Endometrium (tissue), 2 donors: Measurements from ENCODE around the gene TMEM170A.
"Not testable (repeated sequence)": the region's sequence is repeated elsewhere in the genome, so short reads cannot be mapped to it uniquely, and the experiment has no call there.

Experiments
- FAIRE-seq: peaks from 2 replicates; lab custom pipeline; 2012; peaks lifted over from hg19 to GRCh38; lab: Jason Lieb, UNC
- donor health status: control.
- donor health status: control.

Gene TMEM170A

GRCh38 chr16:75452464-75453190, 11.9 kb downstream of the TMEM170A start:
- FAIRE-seq, result no peak

GRCh38 chr16:75446416-75446815, 18.1 kb downstream of the TMEM170A start:
- FAIRE-seq, result no peak

- FAIRE-seq, result no peak
Observed at GRCh38 chr16:75445298-75445697, 19.2 kb downstream of the TMEM170A start.

- FAIRE-seq, result no peak
Observed at GRCh38 chr16:75443298-75443697, 21.2 kb downstream of the TMEM170A start.

GRCh38 chr16:75433732-75434413, 30.6 kb downstream of the TMEM170A start:
- FAIRE-seq, result no peak

- peak; percentile 18 for FAIRE-seq
Observed at GRCh38 chr16:75432828-75433731, 31.4 kb downstream of the TMEM170A start, which contains the start of gene CFDP1. TSS of gene CFDP1 (minus strand) at chr16:75433503. CDS start at chr16:75433352, 151 bp downstream.

- FAIRE-seq, result no peak
Observed at GRCh38 chr16:75429621-75430403, 34.7 kb downstream of the TMEM170A start.

GRCh38 chr16:75426524-75426923, 38.0 kb downstream of the TMEM170A start:
- FAIRE-seq, result not testable (repeated sequence)

- FAIRE-seq, result not testable (repeated sequence)
Observed at GRCh38 chr16:75424105-75424762, 40.3 kb downstream of the TMEM170A start.

- no peak for FAIRE-seq
Observed at GRCh38 chr16:75423723-75424104, 40.8 kb downstream of the TMEM170A start.

- FAIRE-seq, result no peak
Observed at GRCh38 chr16:75421820-75422126, 42.7 kb downstream of the TMEM170A start.

GRCh38 chr16:75420987-75421819, 43.3 kb downstream of the TMEM170A start:
- FAIRE-seq, result no peak

GRCh38 chr16:75416904-75417565, 47.5 kb downstream of the TMEM170A start:
- FAIRE-seq, result no peak

GRCh38 chr16:75415169-75415905, 49.2 kb downstream of the TMEM170A start:
- no peak for FAIRE-seq

- no peak for FAIRE-seq
Observed at GRCh38 chr16:75413951-75414350, 50.5 kb downstream of the TMEM170A start.

- FAIRE-seq, result no peak
Observed at GRCh38 chr16:75406943-75407342, 57.5 kb downstream of the TMEM170A start.

- no peak for FAIRE-seq
Observed at GRCh38 chr16:75402821-75403475, 61.5 kb downstream of the TMEM170A start.

- FAIRE-seq, result no peak
Observed at GRCh38 chr16:75402159-75402820, 62.2 kb downstream of the TMEM170A start.
